ENCODE data around the gene LCMT2.

- TF ChIP-seq, protein P1, sequence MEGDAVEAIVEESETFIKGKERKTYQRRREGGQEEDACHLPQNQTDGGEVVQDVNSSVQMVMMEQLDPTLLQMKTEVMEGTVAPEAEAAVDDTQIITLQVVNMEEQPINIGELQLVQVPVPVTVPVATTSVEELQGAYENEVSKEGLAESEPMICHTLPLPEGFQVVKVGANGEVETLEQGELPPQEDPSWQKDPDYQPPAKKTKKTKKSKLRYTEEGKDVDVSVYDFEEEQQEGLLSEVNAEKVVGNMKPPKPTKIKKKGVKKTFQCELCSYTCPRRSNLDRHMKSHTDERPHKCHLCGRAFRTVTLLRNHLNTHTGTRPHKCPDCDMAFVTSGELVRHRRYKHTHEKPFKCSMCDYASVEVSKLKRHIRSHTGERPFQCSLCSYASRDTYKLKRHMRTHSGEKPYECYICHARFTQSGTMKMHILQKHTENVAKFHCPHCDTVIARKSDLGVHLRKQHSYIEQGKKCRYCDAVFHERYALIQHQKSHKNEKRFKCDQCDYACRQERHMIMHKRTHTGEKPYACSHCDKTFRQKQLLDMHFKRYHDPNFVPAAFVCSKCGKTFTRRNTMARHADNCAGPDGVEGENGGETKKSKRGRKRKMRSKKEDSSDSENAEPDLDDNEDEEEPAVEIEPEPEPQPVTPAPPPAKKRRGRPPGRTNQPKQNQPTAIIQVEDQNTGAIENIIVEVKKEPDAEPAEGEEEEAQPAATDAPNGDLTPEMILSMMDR (IDR thresholded peaks at IDR 0.05) = no peak
- TF ChIP-seq REST (IDR thresholded peaks at IDR 0.05; ENCODE audit: insufficient read depth in 1 of 2, low read depth in 2 of 2, low read length in 1 of 2) = no peak
- no peak for TF ChIP-seq POLR2AphosphoS5 (IDR thresholded peaks at IDR 0.05; ENCODE audit: low read depth, low read length)
Observed at GRCh38 chr15:43317566-43318184, 12.7 kb downstream of the LCMT2 start.

Data from Panc1 (cell line).